Measurements from ENCODE around the gene HS1BP3.

GRCh38 chr2:20607446-20607845 lies 43.5 kb downstream of the HS1BP3 start:
- TF ChIP-seq SAP30 (IDR thresholded peaks at IDR 0.05; ENCODE audit: borderline replicate concordance, insufficient read depth, low read depth, low read length, poor library complexity, severe bottlenecking) (no peak), POLR2A (conservative IDR thresholded peaks at IDR 0.05) (no peak), CTCF (IDR thresholded peaks at IDR 0.05 in 2 of 3, conservative IDR thresholded peaks at IDR 0.05 in 1 of 3; ENCODE audit: insufficient read depth in 2 of 3, low read depth in 1 of 3, low read length in 3 of 3) (no peak), RAD21 (CRISPR knock-in tag; conservative IDR thresholded peaks at IDR 0.05 in 1 of 2, IDR thresholded peaks at IDR 0.05 in 1 of 2) (no peak), HDAC1 (IDR thresholded peaks at IDR 0.05) (no peak), GABPA (tag; conservative IDR thresholded peaks at IDR 0.05; ENCODE audit: low read depth) (no peak), AFF1 (IDR thresholded peaks at IDR 0.05; ENCODE audit: low read depth in 1 of 2, partially characterized antibody in 2 of 2) (no peak), NFE2L1 (tag; IDR thresholded peaks at IDR 0.05; ENCODE audit: borderline replicate concordance, low read depth) (no peak), ELF1 (tag; IDR thresholded peaks at IDR 0.05) (no peak), CHD1 (IDR thresholded peaks at IDR 0.05; ENCODE audit: low read length) (no peak), HMGN3 (IDR thresholded peaks at IDR 0.05; ENCODE audit: borderline replicate concordance, extremely low read depth, insufficient read length, low read depth, low read length) (no peak)
